Ishikawa (cell line): ENCODE measurements around the gene POLD1.

Source experiments
- CEBPB ChIP-seq: IDR thresholded peaks from 2 replicates; pipeline ENCODE4 v1.6.1; 2012
- CREB1 ChIP-seq: IDR thresholded peaks from 2 replicates; pipeline ENCODE4 v1.6.1; 2012; ENCODE audit warnings: low read depth
- EGR1 ChIP-seq: IDR thresholded peaks from 2 replicates; pipeline ENCODE4 v1.6.1; 2012
- EP300 ChIP-seq: IDR thresholded peaks from 2 replicates; pipeline ENCODE4 v1.6.1; 2012; ENCODE audit warnings: borderline replicate concordance
- FOXM1 ChIP-seq: IDR thresholded peaks from 2 replicates; pipeline ENCODE4 v1.6.1; 2012; ENCODE audit warnings: low read depth, borderline replicate concordance
- MAX ChIP-seq: IDR thresholded peaks from 2 replicates; pipeline ENCODE4 v1.6.1; 2012
- NFIC ChIP-seq: IDR thresholded peaks from 2 replicates; pipeline ENCODE4 v1.6.1; 2012
- RAD21 ChIP-seq: IDR thresholded peaks from 2 replicates; pipeline ENCODE4 v1.6.1; 2012; ENCODE audit warnings: low read depth
- REST ChIP-seq: IDR thresholded peaks from 2 replicates; pipeline ENCODE4 v1.6.1; 2012; ENCODE audit warnings: low read depth, mild to moderate bottlenecking
- TAF1 ChIP-seq: IDR thresholded peaks from 2 replicates; pipeline ENCODE4 v1.6.1; 2012; ENCODE audit warnings: low read depth, mild to moderate bottlenecking
- TCF12 ChIP-seq: IDR thresholded peaks from 2 replicates; pipeline ENCODE4 v1.6.1; 2012; ENCODE audit warnings: low read depth
- TEAD4 ChIP-seq: IDR thresholded peaks from 2 replicates; pipeline ENCODE4 v1.6.1; 2012
- USF1 ChIP-seq: IDR thresholded peaks from 2 replicates; pipeline ENCODE4 v1.6.1; 2012
- YY1 ChIP-seq: IDR thresholded peaks from 2 replicates; pipeline ENCODE4 v1.6.1; 2012; ENCODE audit warnings: low read depth
- ZBTB7A ChIP-seq: IDR thresholded peaks from 2 replicates; pipeline ENCODE4 v1.6.1; 2012; ENCODE audit warnings: low read depth

The POLD1 gene

GRCh38 chr19:50378863-50379236, 5.3 kb upstream of the POLD1 start:
- TF ChIP-seq CEBPB (no peak), YY1 (no peak), CREB1 (no peak), FOXM1 (no peak), REST (no peak), TEAD4 (no peak), EP300 (no peak), EGR1 (no peak), ZBTB7A (no peak), TAF1 (no peak), RAD21 (no peak), MAX (no peak), USF1 (no peak), TCF12 (no peak), NFIC (no peak)

DNA sequence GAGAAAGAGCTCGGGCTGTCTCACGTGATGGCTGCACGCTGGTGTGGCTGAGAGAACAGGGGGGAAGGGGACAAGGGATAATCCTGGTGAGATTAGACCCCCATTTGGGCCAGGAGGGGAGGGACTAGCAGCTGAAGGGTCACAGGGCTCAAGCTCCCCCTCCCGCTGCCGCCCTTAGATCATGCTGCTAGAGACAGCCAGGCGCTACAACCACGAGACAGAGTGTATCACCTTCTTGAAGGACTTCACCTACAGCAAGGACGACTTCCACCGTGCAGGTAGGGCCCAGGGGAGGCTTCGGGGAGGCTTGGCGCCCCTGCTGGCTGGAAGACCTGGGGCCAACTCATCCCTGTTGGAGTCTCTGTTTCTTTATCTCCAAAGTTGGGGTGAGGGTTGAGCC, 4.5 kb upstream of the POLD1 start:
- no peak for TF ChIP-seq TEAD4
- TF ChIP-seq TCF12: no peak
- TF ChIP-seq TAF1: no peak
- no peak for TF ChIP-seq FOXM1

DNA sequence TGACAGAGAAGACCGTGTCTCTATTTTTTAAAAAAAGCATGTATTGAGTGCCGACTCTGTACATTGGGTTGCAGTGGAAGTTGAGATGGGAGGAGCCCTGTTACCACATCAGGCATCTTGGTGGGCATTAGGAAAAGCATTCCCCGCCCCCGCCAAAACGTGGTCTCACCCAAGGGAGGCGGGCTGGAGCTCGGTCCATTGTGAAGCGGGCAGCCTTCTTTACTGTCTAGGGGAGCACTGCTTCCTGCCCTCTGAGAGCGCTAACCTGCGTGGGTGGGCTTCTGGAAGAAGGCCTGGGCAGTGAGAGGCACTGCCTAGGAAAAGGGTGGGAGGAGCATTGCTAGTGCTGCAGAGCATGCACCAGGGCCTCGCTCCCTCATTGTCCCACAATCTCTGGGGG, 4.0 kb upstream of the POLD1 start:
- TF ChIP-seq CEBPB (no peak), EP300 (no peak), YY1 (no peak), TEAD4 (no peak), USF1 (no peak), EGR1 (no peak), REST (no peak), FOXM1 (no peak), CREB1 (no peak), NFIC (no peak), MAX (no peak), ZBTB7A (no peak), TAF1 (no peak), TCF12 (no peak), RAD21 (no peak)

- TF ChIP-seq USF1 (no peak), EGR1 (no peak), RAD21 (no peak), YY1 (no peak), ZBTB7A (no peak)
Observed at GRCh38 chr19:50380751-50381151, 3.4 kb upstream of the POLD1 start.

- TF ChIP-seq TCF12 (no peak), EP300 (no peak), MAX (no peak), TAF1 (no peak), RAD21 (no peak), ZBTB7A (no peak), TEAD4 (no peak), CREB1 (no peak), EGR1 (no peak), REST (no peak), USF1 (no peak), CEBPB (no peak)
Observed at GRCh38 chr19:50381881-50382729, 2.0 kb upstream of the POLD1 start.
